Calu3 (cell line): ENCODE measurements around the gene MBD5. TPM values are rescaled to one million over a fixed set of nuclear protein-coding genes. Genes with fewer than 3 reads are reported as not detected.

Experiments
- BruUV-seq: library from RNA; stranded (reverse); fragments of 400-500 nt; replicated peaks from 2 replicates; lab custom pipeline; 2021; lab: Mats Ljungman, UMichigan
- CTCF ChIA-PET: fragments of 300-600 bp; sonication (Branson Sonifier 250); formaldehyde crosslinking; loops from one replicate; lab custom pipeline; 2022; ENCODE audit warnings: antibody characterized with exemption; lab: Charles Lee
- DNase-seq: peaks from one replicate; pipeline ENCODE4 v3.0.0; 2022
- H3K27ac Mint-ChIP-seq: one replicate; pipeline ENCODE4 v1.8.0; 2022; ENCODE audit warnings: mixed read lengths; ENCODE audit not compliant: unreplicated experiment
- H3K27me3 Mint-ChIP-seq: one replicate; pipeline ENCODE4 v1.8.0; 2022; ENCODE audit warnings: mixed read lengths; ENCODE audit not compliant: unreplicated experiment
- H3K36me3 Mint-ChIP-seq: one replicate; pipeline ENCODE4 v1.8.0; 2022; ENCODE audit warnings: mild to moderate bottlenecking, moderate library complexity, mixed read lengths; ENCODE audit not compliant: insufficient read depth, unreplicated experiment
- H3K4me1 Mint-ChIP-seq: one replicate; pipeline ENCODE4 v1.8.0; 2022; ENCODE audit warnings: mild to moderate bottlenecking, low read depth, mixed read lengths; ENCODE audit not compliant: unreplicated experiment
- H3K4me3 Mint-ChIP-seq: one replicate; pipeline ENCODE4 v1.8.0; 2022; ENCODE audit warnings: mild to moderate bottlenecking, low read depth, moderate library complexity, mixed read lengths; ENCODE audit not compliant: unreplicated experiment
- H3K9me3 Mint-ChIP-seq: one replicate; pipeline ENCODE4 v1.8.0; 2022; ENCODE audit warnings: low read depth, mixed read lengths; ENCODE audit not compliant: unreplicated experiment
- intact Hi-C: fragments of 100-400 bp; cut with micrococcal nuclease; formaldehyde crosslinking; loops from one replicate; pipeline ENCODE4 v1.10.0; 2022; ENCODE audit not compliant: unreplicated experiment
- total RNA-seq: library from RNA; stranded (reverse); gene quantifications from 2 replicates; pipeline ENCODE4 v1.2.3, GENCODE V29; 2022
- TF ChIP-seq, protein P1 (sequence below): fragments of 200-600 bp; IDR thresholded peaks from one replicate; pipeline ENCODE4 v1.8.0; 2022; ENCODE audit warnings: antibody characterized with exemption; ENCODE audit not compliant: unreplicated experiment

MBD5 gene
- total RNA-seq, 1 experiment from 2014 or later = 36.4 TPM

DNA sequence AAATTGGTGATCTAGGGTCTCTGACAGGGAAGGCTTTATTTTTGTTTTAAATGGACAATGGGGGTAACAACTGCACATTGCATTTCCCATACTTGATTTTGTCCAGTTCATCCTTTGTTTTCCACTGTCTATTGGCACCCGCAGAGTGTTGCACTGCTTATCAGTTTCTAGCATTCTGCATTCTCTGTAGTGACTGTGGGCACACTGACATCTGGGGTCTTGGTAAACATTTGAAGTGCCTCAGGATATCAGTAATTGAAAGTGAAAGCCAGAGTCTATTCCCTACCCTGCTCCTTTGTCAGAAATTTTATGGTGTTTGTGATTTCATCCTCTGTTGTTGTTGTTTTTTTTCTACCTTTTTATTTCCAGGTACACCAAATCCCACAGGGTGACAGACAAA is 491.6 kb downstream of the MBD5 start:
- intact Hi-C loops = no loop called here
- Mint-ChIP-seq H3K4me1 (no peaks in the 10 kb centered on the region), H3K4me3 (no peak overlapping the region), H3K27ac (no peak overlapping the region), H3K36me3 (peaks cover 7% of the 10 kb centered on the region), H3K27me3 (no peaks in the 10 kb centered on the region), H3K9me3 (no peaks in the 10 kb centered on the region)
- TF ChIP-seq, protein P1, sequence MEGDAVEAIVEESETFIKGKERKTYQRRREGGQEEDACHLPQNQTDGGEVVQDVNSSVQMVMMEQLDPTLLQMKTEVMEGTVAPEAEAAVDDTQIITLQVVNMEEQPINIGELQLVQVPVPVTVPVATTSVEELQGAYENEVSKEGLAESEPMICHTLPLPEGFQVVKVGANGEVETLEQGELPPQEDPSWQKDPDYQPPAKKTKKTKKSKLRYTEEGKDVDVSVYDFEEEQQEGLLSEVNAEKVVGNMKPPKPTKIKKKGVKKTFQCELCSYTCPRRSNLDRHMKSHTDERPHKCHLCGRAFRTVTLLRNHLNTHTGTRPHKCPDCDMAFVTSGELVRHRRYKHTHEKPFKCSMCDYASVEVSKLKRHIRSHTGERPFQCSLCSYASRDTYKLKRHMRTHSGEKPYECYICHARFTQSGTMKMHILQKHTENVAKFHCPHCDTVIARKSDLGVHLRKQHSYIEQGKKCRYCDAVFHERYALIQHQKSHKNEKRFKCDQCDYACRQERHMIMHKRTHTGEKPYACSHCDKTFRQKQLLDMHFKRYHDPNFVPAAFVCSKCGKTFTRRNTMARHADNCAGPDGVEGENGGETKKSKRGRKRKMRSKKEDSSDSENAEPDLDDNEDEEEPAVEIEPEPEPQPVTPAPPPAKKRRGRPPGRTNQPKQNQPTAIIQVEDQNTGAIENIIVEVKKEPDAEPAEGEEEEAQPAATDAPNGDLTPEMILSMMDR = no peak
- CTCF ChIA-PET = no interaction called here
- DNase-seq = no peak
- no TSS peak for BruUV-seq

DNA sequence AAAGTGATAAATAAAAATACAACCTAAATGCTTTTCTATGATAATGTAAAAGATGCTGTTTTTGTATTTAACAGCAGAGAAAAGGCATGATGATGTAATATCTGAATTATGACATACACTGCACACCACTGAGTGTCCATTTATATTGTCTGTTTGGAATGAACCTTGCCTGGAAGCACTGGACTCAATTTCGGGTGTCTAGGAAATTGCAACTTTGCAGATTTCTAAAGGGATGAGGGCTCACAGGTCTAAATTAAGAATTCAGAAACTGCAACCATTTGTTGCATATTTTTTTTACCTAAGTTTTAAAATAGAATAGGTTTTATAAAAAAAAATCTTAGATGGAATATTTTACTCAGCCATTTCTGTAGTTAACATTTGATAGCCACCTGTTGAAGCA is 492.5 kb downstream of the MBD5 start:
- Mint-ChIP-seq H3K27me3 (no peaks in the 10 kb centered on the region), H3K9me3 (no peaks in the 10 kb centered on the region), H3K27ac (no peak overlapping the region), H3K36me3 (peaks cover 7% of the 10 kb centered on the region), H3K4me3 (no peak overlapping the region), H3K4me1 (no peaks in the 10 kb centered on the region)
- BruUV-seq = no TSS peak
- DNase-seq = no peak
- TF ChIP-seq, protein P1 = no peak
- intact Hi-C loops = no loop called here
- CTCF ChIA-PET = no interaction called here

DNA sequence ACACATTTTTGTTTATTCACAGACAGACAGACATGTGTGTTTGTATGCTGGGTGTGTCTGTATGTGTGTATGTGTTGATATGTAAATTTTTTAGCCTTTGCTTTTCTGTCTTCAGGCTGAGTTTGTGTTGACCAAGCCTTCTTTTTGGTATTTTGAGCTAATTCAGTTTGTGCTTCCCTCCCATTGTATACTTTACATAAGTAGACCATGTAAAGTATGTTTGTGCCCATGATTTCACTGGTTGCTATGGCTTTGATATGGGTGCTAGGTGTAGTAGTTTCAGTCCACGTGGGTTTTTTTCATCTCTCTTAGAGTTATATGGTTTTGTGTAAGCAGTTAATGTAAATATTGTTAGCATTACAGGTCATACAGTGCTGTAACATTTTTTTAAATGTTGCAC is 494.2 kb downstream of the MBD5 start:
- no TSS peak for BruUV-seq
- no peaks in the 10 kb centered on the region for H3K36me3 Mint-ChIP-seq

DNA sequence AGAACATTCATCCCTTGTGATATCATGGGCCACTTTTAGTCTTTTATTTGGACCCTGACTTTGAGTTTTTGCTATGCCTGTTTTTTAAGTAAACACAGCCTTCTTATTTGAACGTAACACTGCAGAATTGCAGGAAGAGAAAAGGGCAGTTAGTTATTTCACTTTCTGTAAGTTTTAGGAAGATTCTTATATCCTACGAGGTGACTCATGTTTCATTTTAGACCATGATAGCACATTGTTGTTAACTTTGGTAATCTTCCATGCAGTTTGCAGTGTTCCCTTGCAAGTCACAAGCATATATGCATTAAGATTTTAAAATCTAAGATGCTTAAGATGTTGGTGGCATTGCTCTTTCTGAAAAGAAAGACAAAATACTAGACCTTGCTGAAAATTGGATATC is 495.1 kb downstream of the MBD5 start:
- no peaks in the 10 kb centered on the region for H3K27me3 Mint-ChIP-seq
- TF ChIP-seq, protein P1 = no peak
- DNase-seq = no peak
- H3K36me3 Mint-ChIP-seq = no peaks in the 10 kb centered on the region
- no peak overlapping the region for H3K27ac Mint-ChIP-seq
- no peaks in the 10 kb centered on the region for H3K9me3 Mint-ChIP-seq
- intact Hi-C loops = no loop called here
- CTCF ChIA-PET = no interaction called here
- H3K4me1 Mint-ChIP-seq = no peaks in the 10 kb centered on the region
- BruUV-seq = no TSS peak
- H3K4me3 Mint-ChIP-seq = no peak overlapping the region

More for the DNA sequence above, 494.2 kb downstream of the MBD5 start:
- Mint-ChIP-seq H3K4me1 (no peaks in the 10 kb centered on the region), H3K9me3 (no peaks in the 10 kb centered on the region), H3K27me3 (no peaks in the 10 kb centered on the region), H3K27ac (no peak overlapping the region), H3K4me3 (no peak overlapping the region)
- CTCF ChIA-PET = no interaction called here
- intact Hi-C loops = no loop called here
- no peak for DNase-seq
- TF ChIP-seq, protein P1 = no peak
